ENCODE data around the gene TMEM178A.

Gene TMEM178A

GRCh38 chr2:39762448-39762847 lies 96.7 kb downstream of the TMEM178A start:
- no peak for DNase-seq

Measured in activated CD4-positive, alpha-beta T cell treated with anti-CD3 and anti-CD28 coated beads, Interleukin-2, amount 50 U/mL, for 4 hours (primary cell).